ENCODE measurements around the gene KRTAP10-11.

- no peak for TF ChIP-seq CTCF (IDR thresholded peaks at IDR 0.05; ENCODE audit: insufficient read depth, low read depth, low read length)
- TF ChIP-seq EZH2 (IDR thresholded peaks at IDR 0.05; ENCODE audit: insufficient read depth, low read length) = no peak
Observed at GRCh38 chr21:44628707-44629391, 17.4 kb upstream of the KRTAP10-11 start.

Data from astrocyte (in vitro differentiated cells and primary cell).